ACHN (cell line): Measurements from ENCODE around the gene ZNF831.

Experiments used
- DNase-seq: peaks from one replicate; pipeline ENCODE4 v3.0.0-alpha.2; 2015
- in situ Hi-C: cut with HindIII; loops from 2 replicates; pipeline ENCODE4 v1.10.0; 2017; ENCODE audit warnings: low sequenced_read_pairs, low pct_ligation_motif_present, low pct_unique_long_range_greater_than_20kb

The ZNF831 gene

DNA sequence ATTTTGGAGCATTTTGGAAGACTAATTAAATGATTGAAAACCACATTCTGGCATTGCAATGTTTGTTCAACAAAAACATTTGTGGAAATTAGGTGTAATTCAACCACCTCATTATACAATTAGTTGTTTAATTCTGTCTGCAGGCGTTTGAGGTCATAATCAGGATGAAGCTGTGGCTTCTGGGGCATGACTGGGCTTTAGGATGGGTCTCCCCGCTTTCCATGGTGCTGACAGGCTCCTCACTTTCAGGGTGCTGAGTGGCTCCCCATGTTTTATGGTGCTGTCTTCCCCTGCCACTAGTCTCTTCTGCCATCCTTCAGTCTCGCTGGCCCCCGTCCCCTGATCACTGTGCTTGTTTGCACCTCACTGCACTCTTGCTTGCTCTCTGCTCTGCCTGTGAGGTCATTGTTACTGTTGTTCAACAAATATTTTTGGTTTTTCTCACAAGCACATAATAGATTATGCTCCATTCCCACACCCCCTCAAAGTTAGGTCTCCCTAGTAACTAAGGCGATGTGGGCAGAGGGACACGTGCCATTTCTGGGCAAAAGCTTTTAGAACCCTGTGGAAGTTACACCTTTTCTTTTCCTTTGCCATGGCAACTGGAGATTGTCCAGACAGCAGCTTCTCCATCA, 25.4 kb upstream of the ZNF831 start:
- in situ Hi-C loops = no loop called here
- no peak for DNase-seq

DNA sequence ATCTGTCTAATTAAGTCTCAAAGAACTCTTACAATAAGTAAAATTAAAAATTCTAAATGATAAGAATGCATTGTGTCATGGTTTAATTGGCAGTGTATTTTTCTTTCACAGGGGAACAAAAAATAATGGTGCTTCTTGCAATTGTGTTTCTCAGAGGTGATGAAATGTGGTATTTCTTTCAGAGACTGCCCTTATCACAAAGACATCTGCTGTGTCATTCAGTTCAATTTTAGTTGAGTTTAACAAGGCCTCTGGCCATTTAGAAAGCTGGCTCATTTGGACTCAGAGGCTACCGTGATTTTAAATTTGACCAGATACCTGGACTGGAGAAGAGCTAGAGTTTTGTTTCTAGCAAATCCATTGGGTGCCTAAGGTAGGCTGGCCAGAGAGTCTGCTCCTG, 23.6 kb upstream of the ZNF831 start:
- in situ Hi-C loops = no loop called here
- DNase-seq = no peak

DNA sequence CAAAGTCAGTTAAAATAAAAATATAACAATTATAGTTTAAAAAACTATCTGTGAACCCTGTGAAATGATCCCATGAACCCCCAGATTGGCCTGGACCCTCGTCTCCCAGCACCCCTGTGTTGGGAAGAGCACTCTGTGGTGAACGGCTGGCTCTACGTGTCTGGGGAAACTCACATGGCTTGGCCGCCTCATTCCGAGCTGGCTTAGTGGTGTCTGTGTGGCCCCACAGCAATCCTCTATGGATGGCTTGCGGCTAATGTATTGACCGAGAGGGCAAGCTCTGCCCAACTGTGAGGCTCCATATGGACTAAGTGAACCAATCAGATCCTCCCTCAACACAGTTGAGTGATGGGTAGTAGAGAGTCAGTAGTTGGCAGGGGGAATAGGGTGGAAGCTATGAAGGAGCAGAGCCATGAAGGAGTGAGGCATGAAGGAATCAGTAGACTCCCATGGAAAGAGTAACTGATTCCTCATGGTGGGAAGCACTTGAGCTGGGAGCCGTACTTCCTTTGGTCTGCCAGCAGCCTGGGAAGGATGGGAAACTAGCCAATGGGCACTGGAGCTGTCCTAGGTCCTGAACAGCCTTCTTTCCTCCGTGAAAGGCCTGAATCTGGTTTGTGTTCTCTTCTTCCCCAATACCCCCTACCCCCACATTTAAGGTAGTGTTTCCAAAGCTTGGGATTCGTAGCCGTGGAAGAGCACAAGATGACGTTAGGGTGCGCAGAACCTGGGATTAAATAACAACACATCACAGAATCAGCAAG, 21.6 kb upstream of the ZNF831 start:
- DNase-seq = peak; percentile 13
- in situ Hi-C loops = no loop called here

GRCh38 chr20:59143326-59143725, 20.3 kb upstream of the ZNF831 start:
- in situ Hi-C loops = no loop called here
- DNase-seq = no peak

DNA sequence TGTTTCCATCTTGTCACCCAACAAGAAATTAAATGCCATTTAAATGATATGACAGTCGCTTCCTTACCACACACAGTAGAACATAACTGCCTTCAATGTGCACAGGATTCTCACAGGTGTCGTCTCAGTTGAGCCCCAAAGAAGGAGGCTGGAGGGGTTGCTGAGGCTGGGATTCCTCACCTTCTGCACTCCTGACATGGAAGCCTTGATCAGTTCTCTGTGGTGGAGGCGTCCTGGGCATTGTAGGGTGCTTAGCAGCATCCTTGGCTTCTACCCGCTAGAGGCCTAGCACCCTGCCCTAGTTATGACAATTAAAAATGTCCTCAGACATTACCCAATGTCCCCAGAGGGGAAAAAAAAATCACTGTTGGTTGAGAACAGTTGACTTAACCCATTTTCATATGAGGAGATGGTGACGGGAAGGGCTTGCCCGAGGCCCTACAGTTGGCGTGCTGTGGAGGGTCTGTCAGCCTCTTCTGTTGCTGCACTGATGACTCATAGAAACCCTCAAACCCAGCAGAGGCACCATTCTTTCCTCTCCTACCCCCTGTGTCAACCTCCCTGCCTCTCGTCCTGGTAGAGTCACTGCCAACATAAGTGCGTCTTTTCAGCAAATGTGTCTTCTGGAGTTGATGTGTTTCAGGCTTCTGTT, 19.3 kb upstream of the ZNF831 start:
- in situ Hi-C loops = no loop called here
- DNase-seq = no peak

DNA sequence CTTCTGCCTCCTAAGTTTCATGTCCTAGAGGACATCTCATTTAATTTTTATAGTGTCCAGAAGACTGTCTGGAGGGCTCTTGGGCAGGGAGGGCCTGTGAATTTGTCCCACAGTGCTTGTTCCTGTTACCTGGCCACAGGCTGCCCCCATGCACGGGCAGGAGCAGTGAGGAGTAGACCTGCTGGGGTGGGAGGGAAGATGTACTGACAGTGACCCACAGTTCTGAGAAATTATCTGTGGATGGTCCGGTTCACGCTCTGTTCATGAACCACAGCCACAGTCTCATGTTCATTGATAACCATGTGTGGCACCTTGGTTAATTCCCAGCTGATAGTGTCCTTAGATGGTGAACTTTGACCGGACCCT, 18.8 kb upstream of the ZNF831 start:
- in situ Hi-C loops = no loop called here
- no peak for DNase-seq

DNA sequence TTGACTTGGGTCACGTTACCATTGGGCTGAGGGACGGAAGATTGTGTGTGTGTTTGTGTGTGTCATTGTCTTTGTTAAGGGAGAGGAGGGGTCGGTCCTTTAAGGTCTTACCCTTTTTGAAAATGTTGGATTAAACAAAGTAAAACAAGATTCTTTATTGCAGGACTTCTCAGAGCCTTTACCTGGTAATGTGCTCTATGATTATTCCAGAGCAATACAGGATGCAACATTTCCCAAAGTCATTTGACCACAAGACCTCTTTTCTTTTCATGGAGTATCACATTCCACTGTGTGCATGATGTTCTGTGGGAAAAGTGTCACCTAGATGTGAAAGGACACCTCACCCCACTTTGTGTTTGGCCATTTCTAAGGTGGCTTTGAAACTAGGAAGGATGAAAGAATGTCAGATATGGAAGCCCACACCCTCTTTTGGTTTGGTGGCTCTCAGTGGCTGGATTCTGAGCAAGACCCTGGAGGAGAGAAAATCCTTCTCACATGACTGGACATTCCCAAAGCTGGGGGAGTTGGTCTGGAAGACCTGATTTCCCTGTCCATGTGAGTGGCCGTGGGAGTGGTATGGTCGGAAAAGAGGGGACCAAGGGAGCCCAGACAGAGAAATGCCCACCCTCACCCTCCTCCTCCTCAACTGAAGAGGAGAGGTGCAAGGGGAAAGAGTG, 18.2 kb upstream of the ZNF831 start:
- in situ Hi-C loops = no loop called here

GRCh38 chr20:59145924-59146779, 17.5 kb upstream of the ZNF831 start:
- no peak for DNase-seq
- in situ Hi-C loops = no loop called here

More for the DNA sequence above, 18.2 kb upstream of the ZNF831 start:
- DNase-seq = no peak

DNA sequence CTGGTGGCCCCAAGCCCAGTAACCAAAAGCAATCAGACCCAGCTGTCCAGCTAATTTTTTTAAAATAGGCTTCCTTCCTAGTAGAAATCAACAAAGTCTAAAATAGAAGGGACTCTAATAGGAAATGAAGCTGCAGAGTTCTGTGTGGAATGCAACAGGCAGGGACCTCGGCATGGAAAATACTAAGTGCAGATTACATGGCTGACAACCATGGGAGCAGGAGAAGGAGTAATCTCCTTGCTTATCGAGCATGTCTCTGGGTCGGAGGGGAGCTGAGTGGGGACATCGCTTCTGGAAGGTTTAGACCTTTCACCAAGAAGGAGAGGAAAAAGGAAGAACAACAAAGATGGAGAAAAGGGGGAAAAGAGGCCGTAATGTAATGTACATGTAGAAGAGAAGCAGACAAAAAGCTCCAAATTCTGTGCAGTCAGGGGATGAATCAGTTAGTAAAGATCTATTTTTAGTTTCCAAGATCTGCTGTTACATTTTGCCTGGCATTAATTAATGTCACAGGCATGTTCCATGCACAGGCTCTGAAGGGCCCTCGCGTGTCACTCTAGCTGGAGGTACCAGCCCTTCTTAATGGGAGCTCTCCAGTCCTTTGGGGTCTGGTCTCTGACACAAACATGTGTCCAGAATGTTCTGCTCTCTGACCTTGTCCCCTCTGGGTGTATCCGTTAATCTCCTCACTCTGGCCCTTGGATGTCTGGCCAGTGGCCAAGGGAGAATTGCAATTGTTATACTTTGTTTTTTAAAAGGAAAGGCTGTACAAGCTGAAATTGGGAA, 16.6 kb upstream of the ZNF831 start:
- no peak for DNase-seq
- in situ Hi-C loops = no loop called here

DNA sequence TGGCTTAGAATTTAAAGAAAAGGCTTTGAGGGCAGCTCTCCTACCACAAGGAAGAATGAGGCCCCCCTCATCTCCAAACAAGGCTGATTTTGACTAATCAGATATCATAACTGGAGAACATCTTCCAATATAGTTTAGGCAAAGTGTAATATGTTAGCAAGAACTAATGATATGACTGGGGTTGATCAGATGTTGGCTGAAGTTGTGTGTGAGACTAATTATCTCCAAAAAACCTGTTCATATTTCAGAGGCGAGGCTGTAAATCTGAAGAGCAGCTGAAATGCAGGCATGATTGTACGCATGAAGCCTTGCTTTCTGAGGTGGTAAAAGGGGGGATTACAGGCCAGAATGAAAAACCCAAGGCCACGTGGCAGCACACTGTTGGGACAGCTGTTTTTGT, 16.0 kb upstream of the ZNF831 start:
- in situ Hi-C loops = no loop called here
- DNase-seq = no peak

DNA sequence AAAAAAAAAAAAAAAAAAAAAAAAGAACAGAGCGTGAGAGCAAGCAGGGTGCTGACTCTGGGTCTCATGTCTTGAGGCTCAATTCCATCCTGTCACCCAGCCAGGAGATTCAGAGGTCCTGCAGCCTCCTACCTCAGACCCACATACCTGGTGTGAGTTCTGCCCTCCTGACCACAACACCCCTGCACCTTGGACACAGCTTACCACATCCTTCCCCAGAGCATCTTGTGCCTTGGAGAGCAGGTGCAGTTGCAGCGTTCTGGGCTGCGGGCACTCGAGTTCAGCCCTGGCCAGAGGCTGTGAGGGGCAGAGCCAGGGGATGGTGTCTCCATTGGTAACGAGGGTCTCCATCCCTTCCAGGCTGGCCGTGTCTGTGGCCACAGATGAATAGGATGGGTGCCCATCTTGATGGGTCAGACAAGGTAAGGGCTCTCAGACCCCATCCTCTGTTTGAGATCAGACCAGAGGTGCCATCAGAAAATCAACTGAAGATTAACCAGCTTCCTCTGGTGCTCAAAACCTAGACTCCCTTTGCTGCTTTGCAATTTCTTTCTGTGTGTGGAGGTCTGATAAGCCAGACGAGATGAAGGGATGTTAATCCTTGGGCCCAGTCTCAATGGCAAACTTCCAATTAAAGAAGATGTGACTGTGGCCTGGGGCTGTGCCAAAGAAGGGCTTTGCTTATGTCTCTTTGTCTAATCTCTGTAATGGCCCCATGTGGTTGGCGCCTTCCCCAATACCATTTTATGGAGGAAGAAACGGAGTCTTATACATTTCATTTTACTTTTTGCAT, 14.7 kb upstream of the ZNF831 start:
- in situ Hi-C loops = no loop called here
- no peak for DNase-seq

- no peak for DNase-seq
- in situ Hi-C loops = no loop called here
Observed at GRCh38 chr20:59149678-59150504, 13.7 kb upstream of the ZNF831 start.

DNA sequence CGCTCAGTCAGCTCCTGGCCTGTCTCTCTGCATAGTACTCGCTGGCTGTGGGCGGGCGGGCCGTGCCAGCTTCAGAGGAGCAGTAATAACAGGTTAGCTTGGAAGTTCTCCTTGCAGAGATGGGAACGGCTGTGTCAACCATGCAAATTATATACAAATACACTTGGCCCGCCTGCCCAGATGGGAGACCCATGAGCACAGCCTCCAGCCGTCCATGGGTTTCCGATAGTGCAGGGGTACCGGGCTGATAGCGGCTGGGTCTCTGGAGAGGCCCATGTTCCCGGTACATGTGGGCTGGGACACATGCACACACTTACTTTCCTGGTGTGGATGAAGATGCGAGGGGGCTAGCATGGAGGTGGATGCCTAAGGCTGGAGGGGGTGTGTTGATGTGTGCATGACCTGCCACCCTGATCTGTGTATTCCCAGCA, 12.8 kb upstream of the ZNF831 start:
- no peak for DNase-seq
- in situ Hi-C loops = no loop called here

DNA sequence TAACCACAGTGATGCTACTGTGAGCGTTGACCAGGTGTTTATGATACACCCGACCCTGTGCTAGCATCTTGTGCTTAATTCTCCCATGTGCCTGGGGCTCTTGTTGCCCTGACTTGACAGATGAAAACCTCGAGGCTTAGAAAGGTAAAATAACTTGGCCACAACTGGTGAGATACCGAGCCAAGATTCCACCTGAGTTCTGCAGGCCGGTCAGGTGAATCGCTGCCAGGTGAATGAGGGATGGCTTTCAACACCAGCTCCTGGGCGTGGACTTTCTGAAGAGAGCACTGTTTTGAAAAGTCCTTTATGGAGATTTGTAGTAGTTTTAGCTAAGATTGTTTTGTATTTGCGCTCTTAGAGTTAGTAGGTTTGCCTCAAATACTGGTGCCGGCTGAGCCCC, 12.2 kb upstream of the ZNF831 start:
- no peak for DNase-seq
- in situ Hi-C loops = no loop called here

GRCh38 chr20:59151820-59152219, 11.8 kb upstream of the ZNF831 start:
- in situ Hi-C loops = no loop called here
- DNase-seq = no peak

- in situ Hi-C loops = no loop called here
- DNase-seq = no peak
Observed at GRCh38 chr20:59152559-59153354, 10.9 kb upstream of the ZNF831 start.
